Panc1 (cell line): ENCODE measurements around the gene PHF5A. TPM values are rescaled to one million over a fixed set of nuclear protein-coding genes. Genes with fewer than 3 reads are reported as not detected.

Experiments used
- ATAC-seq: fragments of 200-7000 bp; cut with Tn5 transposase; 2 replicates; pipeline ENCODE4 v1.9.1; 2020; ENCODE audit warnings: mild to moderate bottlenecking, moderate library complexity
- BruUV-seq: library from RNA; stranded (reverse); fragments of 400-500 nt; replicated peaks from 2 replicates; lab custom pipeline; 2021; lab: Mats Ljungman, UMichigan
- CTCF ChIA-PET: fragments of 300-600 bp; sonication (Branson Sonifier 250); formaldehyde crosslinking; loops from one replicate; lab custom pipeline; 2022; ENCODE audit warnings: antibody characterized with exemption; lab: Charles Lee
- POLR2A ChIA-PET: fragments of 300-600 bp; sonication (Branson Sonifier 250); formaldehyde crosslinking; loops from one replicate; lab custom pipeline; 2022; ENCODE audit warnings: antibody characterized with exemption; lab: Charles Lee
- DNase-seq: peaks from one replicate; pipeline ENCODE4 v3.0.0-alpha.2; 2010; ENCODE audit warnings: low read depth, low spot score
- H3K27ac ChIP-seq: 2 replicates; pipeline ENCODE4 v1.5.1; 2011; ENCODE audit warnings: mild to moderate bottlenecking, low read length, inconsistent platforms
- H3K27me3 ChIP-seq: fragments of 200-500 bp; sonication (Bioruptor generic); 2 replicates; pipeline ENCODE4 v1.6.0; 2014; ENCODE audit warnings: low read length, inconsistent platforms; ENCODE audit not compliant: control insufficient read depth, insufficient read depth
- H3K36me3 ChIP-seq: fragments of 200-500 bp; sonication (Bioruptor generic); 2 replicates; pipeline ENCODE4 v1.5.1; 2014; ENCODE audit warnings: inconsistent platforms, mild to moderate bottlenecking, low read length, moderate library complexity; ENCODE audit not compliant: control insufficient read depth, insufficient read depth
- H3K4me1 ChIP-seq: 2 replicates; pipeline ENCODE4 v1.5.1; 2011; ENCODE audit warnings: inconsistent platforms, mild to moderate bottlenecking, low read length, moderate library complexity; ENCODE audit not compliant: control insufficient read depth, insufficient read depth
- H3K4me3 ChIP-seq, 2 experiments: 2 replicates each; pipeline ENCODE4 v1.5.1; 2011 to 2012; ENCODE audit warnings: low read depth in 2 of 2, low read length in 2 of 2, mild to moderate bottlenecking in 2 of 2, inconsistent platforms in 1 of 2, moderate library complexity in 1 of 2
- H3K9me3 ChIP-seq: fragments of 200-500 bp; sonication (Bioruptor generic); 2 replicates; pipeline ENCODE4 v1.5.1; 2014; ENCODE audit warnings: low read depth, mild to moderate bottlenecking, inconsistent platforms, low read length, moderate library complexity; ENCODE audit not compliant: control insufficient read depth, insufficient read depth
- POLR2AphosphoS5 ChIP-seq: IDR thresholded peaks from 2 replicates; pipeline ENCODE4 v1.6.1; 2012; ENCODE audit warnings: mild to moderate bottlenecking, low read depth, low read length, moderate library complexity
- SIN3A ChIP-seq: IDR thresholded peaks from 2 replicates; pipeline ENCODE4 v1.6.1; 2012; ENCODE audit warnings: low read depth, mild to moderate bottlenecking, low read length, moderate library complexity, borderline replicate concordance; ENCODE audit not compliant: insufficient read depth
- TCF7L2 ChIP-seq: IDR thresholded peaks from 2 replicates; pipeline ENCODE4 v1.6.1; 2011; ENCODE audit warnings: mild to moderate bottlenecking, low read depth, low read length, inconsistent platforms
- in situ Hi-C: cut with HindIII; loops from 2 replicates; pipeline ENCODE4 v1.10.0; 2016; ENCODE audit warnings: low sequenced_read_pairs, low pct_unique_long_range_greater_than_20kb
- intact Hi-C: fragments of 100-400 bp; cut with micrococcal nuclease; formaldehyde crosslinking; loops from one replicate; pipeline ENCODE4 v1.10.0; 2022; ENCODE audit not compliant: unreplicated experiment
- total RNA-seq: library from RNA; stranded (reverse); gene quantifications from one replicate; pipeline ENCODE4 v1.2.1, GENCODE V29; 2021; ENCODE audit not compliant: unreplicated experiment
- TF ChIP-seq, protein P1 (sequence below): fragments of 450-650 bp; IDR thresholded peaks from 2 replicates; pipeline ENCODE4 v1.5.1; 2017; ENCODE audit warnings: mild to moderate bottlenecking
- TF ChIP-seq, protein P2 (sequence below), 2 experiments: IDR thresholded peaks; 2 replicates each; pipeline ENCODE4 v1.6.1; 2011 to 2012; ENCODE audit warnings: low read depth in 2 of 2, control low read depth in 1 of 2, low read length in 1 of 2, mild to moderate bottlenecking in 1 of 2, moderate library complexity in 1 of 2; ENCODE audit not compliant: insufficient read depth in 1 of 2

The PHF5A gene
- total RNA-seq, 1 experiment from 2014 or later, result 34.9 TPM

DNA sequence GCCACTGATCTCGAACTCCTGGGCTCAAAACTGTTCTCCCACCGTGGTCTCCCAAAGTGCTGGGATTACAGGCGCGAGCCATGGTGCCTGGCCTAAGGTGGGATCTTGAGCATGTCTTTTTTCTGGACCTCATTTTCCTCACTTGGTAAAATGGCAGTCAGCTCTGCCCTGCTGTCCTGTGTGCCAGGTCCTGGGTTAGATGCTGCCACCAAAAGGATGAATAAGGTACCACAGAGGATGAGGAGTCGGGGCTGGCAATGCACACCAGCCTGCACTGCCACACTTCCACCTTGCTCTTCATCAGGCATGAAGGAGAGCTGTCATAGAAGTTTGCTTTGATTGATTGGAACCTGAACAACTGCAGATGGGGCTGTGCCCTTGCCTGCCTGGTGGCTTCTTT lies 32.7 kb upstream of the PHF5A start:
- TF ChIP-seq POLR2AphosphoS5, result no peak
- TF ChIP-seq SIN3A, result no peak
- no peak for TF ChIP-seq TCF7L2
- TF ChIP-seq, protein P1, sequence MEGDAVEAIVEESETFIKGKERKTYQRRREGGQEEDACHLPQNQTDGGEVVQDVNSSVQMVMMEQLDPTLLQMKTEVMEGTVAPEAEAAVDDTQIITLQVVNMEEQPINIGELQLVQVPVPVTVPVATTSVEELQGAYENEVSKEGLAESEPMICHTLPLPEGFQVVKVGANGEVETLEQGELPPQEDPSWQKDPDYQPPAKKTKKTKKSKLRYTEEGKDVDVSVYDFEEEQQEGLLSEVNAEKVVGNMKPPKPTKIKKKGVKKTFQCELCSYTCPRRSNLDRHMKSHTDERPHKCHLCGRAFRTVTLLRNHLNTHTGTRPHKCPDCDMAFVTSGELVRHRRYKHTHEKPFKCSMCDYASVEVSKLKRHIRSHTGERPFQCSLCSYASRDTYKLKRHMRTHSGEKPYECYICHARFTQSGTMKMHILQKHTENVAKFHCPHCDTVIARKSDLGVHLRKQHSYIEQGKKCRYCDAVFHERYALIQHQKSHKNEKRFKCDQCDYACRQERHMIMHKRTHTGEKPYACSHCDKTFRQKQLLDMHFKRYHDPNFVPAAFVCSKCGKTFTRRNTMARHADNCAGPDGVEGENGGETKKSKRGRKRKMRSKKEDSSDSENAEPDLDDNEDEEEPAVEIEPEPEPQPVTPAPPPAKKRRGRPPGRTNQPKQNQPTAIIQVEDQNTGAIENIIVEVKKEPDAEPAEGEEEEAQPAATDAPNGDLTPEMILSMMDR, result no peak; the same call in 1 of the 2 replicates
- TF ChIP-seq, protein P2, sequence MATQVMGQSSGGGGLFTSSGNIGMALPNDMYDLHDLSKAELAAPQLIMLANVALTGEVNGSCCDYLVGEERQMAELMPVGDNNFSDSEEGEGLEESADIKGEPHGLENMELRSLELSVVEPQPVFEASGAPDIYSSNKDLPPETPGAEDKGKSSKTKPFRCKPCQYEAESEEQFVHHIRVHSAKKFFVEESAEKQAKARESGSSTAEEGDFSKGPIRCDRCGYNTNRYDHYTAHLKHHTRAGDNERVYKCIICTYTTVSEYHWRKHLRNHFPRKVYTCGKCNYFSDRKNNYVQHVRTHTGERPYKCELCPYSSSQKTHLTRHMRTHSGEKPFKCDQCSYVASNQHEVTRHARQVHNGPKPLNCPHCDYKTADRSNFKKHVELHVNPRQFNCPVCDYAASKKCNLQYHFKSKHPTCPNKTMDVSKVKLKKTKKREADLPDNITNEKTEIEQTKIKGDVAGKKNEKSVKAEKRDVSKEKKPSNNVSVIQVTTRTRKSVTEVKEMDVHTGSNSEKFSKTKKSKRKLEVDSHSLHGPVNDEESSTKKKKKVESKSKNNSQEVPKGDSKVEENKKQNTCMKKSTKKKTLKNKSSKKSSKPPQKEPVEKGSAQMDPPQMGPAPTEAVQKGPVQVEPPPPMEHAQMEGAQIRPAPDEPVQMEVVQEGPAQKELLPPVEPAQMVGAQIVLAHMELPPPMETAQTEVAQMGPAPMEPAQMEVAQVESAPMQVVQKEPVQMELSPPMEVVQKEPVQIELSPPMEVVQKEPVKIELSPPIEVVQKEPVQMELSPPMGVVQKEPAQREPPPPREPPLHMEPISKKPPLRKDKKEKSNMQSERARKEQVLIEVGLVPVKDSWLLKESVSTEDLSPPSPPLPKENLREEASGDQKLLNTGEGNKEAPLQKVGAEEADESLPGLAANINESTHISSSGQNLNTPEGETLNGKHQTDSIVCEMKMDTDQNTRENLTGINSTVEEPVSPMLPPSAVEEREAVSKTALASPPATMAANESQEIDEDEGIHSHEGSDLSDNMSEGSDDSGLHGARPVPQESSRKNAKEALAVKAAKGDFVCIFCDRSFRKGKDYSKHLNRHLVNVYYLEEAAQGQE (IDR thresholded peaks at IDR 0.05; ENCODE audit: insufficient read depth in 1 of 2, low read depth in 2 of 2, low read length in 1 of 2), result no peak
- H3K27ac ChIP-seq, result no peak overlapping the region
- CTCF ChIA-PET, result no interaction called here
- no peak overlapping the region for H3K4me3 ChIP-seq
- H3K4me1 ChIP-seq, result no peaks in the 10 kb centered on the region
- no peaks in the 10 kb centered on the region for H3K36me3 ChIP-seq
- H3K9me3 ChIP-seq, result no peaks in the 10 kb centered on the region
- no TSS peak for BruUV-seq
- DNase-seq (no peak), ATAC-seq (peak; percentile 82)
- in situ Hi-C loops, result no loop called here
- intact Hi-C loops, result no loop called here
- POLR2A ChIA-PET, result no interaction called here
- no peaks in the 10 kb centered on the region for H3K27me3 ChIP-seq

DNA sequence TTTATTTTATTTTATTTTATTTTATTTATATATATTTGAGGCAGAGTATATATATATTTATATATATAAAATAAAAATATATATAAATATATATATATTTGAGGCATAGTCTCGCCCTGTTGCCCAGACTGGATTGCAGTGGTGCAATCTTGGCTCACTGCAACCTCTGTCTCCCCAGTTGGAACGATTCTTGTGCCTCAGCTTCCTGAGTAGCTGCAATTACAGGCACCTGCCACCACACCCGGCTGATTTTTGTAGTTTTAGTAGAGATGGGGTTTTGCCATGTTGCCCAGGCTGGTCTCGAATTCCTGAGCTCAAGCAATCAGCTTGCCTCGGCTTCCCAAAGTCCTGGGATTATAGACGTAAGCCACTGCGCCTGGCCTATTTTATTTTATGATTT lies 31.8 kb upstream of the PHF5A start:
- ChIA-PET POLR2A (no interaction called here), CTCF (no interaction called here)
- Histone ChIP-seq H3K27ac (no peak overlapping the region), H3K27me3 (no peaks in the 10 kb centered on the region), H3K36me3 (no peaks in the 10 kb centered on the region), H3K4me1 (no peaks in the 10 kb centered on the region), H3K4me3 (no peak overlapping the region), H3K9me3 (no peaks in the 10 kb centered on the region)
- DNase-seq, result no peak
- TF ChIP-seq, protein P2 (IDR thresholded peaks at IDR 0.05; ENCODE audit: insufficient read depth in 1 of 2, low read depth in 2 of 2, low read length in 1 of 2), result no peak
- TF ChIP-seq, protein P1, result no peak
- TF ChIP-seq POLR2AphosphoS5 (no peak), SIN3A (no peak), TCF7L2 (no peak)
- BruUV-seq, result no TSS peak
- no peak for ATAC-seq
- in situ Hi-C loops, result no loop called here
- intact Hi-C loops, result no loop called here
